Measurements from ENCODE around the gene S100A6. TPM values are rescaled to one million over a fixed set of nuclear protein-coding genes. Genes with fewer than 3 reads are reported as not detected.

S100A6 gene
- total and polyA plus RNA-seq, 4 donors: 5.7 to 124 (median 28.7) TPM

GRCh38 chr1:153534226-153534924 lies 1.4 kb downstream of the S100A6 start:
- peak overlapping the region in 1 of 2 donors; percentile 41 for H3K27ac ChIP-seq (ENCODE audit: low read depth in 1 of 2, low read length in 2 of 2)
- 83% methylated on average over 7 of the region's 7 CpGs for WGBS
- H3K4me1 ChIP-seq (ENCODE audit: control insufficient read depth in 4 of 4, insufficient read depth in 4 of 4, low read length in 3 of 4): peaks cover 0 to 4% (median 2%) of the 10 kb centered on the region in 4 donors
- no peak for TF ChIP-seq HNF4A (conservative IDR thresholded peaks at IDR 0.05)
- no peak for TF ChIP-seq RXRA (IDR thresholded peaks at IDR 0.05)
- TF ChIP-seq EGR1 (IDR thresholded peaks at IDR 0.05; ENCODE audit: low read depth in 2 of 2): no peak
- no peak for TF ChIP-seq SP1 (IDR thresholded peaks at IDR 0.05)
- no peak for TF ChIP-seq ZBTB33 (IDR thresholded peaks at IDR 0.05)
- no peak for TF ChIP-seq NR2F2 (IDR thresholded peaks at IDR 0.05)
- TF ChIP-seq, protein P1, sequence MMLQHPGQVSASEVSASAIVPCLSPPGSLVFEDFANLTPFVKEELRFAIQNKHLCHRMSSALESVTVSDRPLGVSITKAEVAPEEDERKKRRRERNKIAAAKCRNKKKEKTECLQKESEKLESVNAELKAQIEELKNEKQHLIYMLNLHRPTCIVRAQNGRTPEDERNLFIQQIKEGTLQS (IDR thresholded peaks at IDR 0.05): no peak
- TF ChIP-seq JUND (IDR thresholded peaks at IDR 0.05): no peak
- TF ChIP-seq YY1 (IDR thresholded peaks at IDR 0.05): no peak
- TF ChIP-seq GABPA (IDR thresholded peaks at IDR 0.05 in 1 of 2, conservative IDR thresholded peaks at IDR 0.05 in 1 of 2): no peak
- TF ChIP-seq FOXA1 (IDR thresholded peaks at IDR 0.05): no peak
- TF ChIP-seq, protein P2, sequence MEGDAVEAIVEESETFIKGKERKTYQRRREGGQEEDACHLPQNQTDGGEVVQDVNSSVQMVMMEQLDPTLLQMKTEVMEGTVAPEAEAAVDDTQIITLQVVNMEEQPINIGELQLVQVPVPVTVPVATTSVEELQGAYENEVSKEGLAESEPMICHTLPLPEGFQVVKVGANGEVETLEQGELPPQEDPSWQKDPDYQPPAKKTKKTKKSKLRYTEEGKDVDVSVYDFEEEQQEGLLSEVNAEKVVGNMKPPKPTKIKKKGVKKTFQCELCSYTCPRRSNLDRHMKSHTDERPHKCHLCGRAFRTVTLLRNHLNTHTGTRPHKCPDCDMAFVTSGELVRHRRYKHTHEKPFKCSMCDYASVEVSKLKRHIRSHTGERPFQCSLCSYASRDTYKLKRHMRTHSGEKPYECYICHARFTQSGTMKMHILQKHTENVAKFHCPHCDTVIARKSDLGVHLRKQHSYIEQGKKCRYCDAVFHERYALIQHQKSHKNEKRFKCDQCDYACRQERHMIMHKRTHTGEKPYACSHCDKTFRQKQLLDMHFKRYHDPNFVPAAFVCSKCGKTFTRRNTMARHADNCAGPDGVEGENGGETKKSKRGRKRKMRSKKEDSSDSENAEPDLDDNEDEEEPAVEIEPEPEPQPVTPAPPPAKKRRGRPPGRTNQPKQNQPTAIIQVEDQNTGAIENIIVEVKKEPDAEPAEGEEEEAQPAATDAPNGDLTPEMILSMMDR (IDR thresholded peaks at IDR 0.05; ENCODE audit: low read depth, low read length, missing input control): no peak
- TF ChIP-seq, protein P3, sequence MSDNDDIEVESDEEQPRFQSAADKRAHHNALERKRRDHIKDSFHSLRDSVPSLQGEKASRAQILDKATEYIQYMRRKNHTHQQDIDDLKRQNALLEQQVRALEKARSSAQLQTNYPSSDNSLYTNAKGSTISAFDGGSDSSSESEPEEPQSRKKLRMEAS (IDR thresholded peaks at IDR 0.05): no peak
- no peak for TF ChIP-seq HNF4G (IDR thresholded peaks at IDR 0.05)
- TF ChIP-seq TAF1 (conservative IDR thresholded peaks at IDR 0.05): no peak
- TF ChIP-seq, protein P4, sequence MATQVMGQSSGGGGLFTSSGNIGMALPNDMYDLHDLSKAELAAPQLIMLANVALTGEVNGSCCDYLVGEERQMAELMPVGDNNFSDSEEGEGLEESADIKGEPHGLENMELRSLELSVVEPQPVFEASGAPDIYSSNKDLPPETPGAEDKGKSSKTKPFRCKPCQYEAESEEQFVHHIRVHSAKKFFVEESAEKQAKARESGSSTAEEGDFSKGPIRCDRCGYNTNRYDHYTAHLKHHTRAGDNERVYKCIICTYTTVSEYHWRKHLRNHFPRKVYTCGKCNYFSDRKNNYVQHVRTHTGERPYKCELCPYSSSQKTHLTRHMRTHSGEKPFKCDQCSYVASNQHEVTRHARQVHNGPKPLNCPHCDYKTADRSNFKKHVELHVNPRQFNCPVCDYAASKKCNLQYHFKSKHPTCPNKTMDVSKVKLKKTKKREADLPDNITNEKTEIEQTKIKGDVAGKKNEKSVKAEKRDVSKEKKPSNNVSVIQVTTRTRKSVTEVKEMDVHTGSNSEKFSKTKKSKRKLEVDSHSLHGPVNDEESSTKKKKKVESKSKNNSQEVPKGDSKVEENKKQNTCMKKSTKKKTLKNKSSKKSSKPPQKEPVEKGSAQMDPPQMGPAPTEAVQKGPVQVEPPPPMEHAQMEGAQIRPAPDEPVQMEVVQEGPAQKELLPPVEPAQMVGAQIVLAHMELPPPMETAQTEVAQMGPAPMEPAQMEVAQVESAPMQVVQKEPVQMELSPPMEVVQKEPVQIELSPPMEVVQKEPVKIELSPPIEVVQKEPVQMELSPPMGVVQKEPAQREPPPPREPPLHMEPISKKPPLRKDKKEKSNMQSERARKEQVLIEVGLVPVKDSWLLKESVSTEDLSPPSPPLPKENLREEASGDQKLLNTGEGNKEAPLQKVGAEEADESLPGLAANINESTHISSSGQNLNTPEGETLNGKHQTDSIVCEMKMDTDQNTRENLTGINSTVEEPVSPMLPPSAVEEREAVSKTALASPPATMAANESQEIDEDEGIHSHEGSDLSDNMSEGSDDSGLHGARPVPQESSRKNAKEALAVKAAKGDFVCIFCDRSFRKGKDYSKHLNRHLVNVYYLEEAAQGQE (IDR thresholded peaks at IDR 0.05): no peak
- no peak for TF ChIP-seq RAD21 (IDR thresholded peaks at IDR 0.05)
- no peak for TF ChIP-seq FOXA2 (IDR thresholded peaks at IDR 0.05)
- H3K36me3 ChIP-seq (ENCODE audit: control insufficient read depth in 4 of 4, insufficient read depth in 3 of 4, low read depth in 1 of 4, low read length in 3 of 4): no peaks in the 10 kb centered on the region
- H3K9ac ChIP-seq (ENCODE audit: low read depth in 1 of 2, low read length in 2 of 2): no peak overlapping the region
- H3K27me3 ChIP-seq (ENCODE audit: control insufficient read depth in 4 of 4, insufficient read depth in 4 of 4, low read length in 3 of 4): peaks cover 0 to 6% (median 4%) of the 10 kb centered on the region in 4 donors
- no peaks in the 10 kb centered on the region for H3K9me3 ChIP-seq (ENCODE audit: control insufficient read depth in 4 of 4, low read length in 3 of 4)
- no peak overlapping the region for H3K4me3 ChIP-seq (ENCODE audit: low read depth in 1 of 3, low read length in 3 of 3)
- DNase-seq (ENCODE audit: low spot score): peak; percentile 32

Measured in liver (tissue), 9 donors.